ENCODE results near the gene SPTBN1.

Gene SPTBN1

DNA sequence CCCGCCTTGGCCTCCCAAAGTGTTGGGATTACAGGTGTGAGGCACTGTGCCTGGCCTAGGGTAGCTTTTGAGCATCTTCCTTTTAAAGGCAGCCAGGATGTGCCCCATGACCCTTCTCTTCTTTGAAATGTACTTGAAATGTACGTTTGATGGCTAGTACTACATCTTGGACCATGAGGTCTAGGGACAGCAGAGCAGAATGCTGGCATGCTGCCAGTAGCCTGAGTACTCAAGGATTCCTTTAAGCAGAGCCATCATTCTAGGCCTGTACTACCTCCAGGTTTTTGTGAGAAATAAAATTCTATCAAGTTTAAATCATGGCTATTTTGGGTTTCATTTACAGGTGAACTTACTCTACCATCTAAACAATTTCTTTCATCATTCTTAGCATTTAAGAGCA lies 264.4 kb downstream of the SPTBN1 start:
- TF ChIP-seq NFIC (IDR thresholded peaks at IDR 0.05) (peak; percentile 16; the same call in 1 of the 2 replicates), YY1 (IDR thresholded peaks at IDR 0.05; ENCODE audit: low read depth) (no peak)
